Measurements from ENCODE around the gene GLP2R. TPM values are rescaled to one million over a fixed set of nuclear protein-coding genes. Genes with fewer than 3 reads are reported as not detected.

GLP2R gene, protein sequence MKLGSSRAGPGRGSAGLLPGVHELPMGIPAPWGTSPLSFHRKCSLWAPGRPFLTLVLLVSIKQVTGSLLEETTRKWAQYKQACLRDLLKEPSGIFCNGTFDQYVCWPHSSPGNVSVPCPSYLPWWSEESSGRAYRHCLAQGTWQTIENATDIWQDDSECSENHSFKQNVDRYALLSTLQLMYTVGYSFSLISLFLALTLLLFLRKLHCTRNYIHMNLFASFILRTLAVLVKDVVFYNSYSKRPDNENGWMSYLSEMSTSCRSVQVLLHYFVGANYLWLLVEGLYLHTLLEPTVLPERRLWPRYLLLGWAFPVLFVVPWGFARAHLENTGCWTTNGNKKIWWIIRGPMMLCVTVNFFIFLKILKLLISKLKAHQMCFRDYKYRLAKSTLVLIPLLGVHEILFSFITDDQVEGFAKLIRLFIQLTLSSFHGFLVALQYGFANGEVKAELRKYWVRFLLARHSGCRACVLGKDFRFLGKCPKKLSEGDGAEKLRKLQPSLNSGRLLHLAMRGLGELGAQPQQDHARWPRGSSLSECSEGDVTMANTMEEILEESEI
- total RNA-seq (2014; rRNA removed; shearing (Covaris generic)), result not detected in 2 replicates
- not detected in 2 replicates for total RNA-seq (2022)
- not detected for Bru-seq, nascent RNA
- BruChase-seq, experiment 1, labeled RNA remaining after a 6-hour chase, result percentile 6 among the genes with signal in this experiment
- percentile 1 among the genes with signal in this experiment for BruChase-seq, experiment 2, labeled RNA remaining after a 2-hour chase
- long read RNA-seq, result 0 reads

DNA sequence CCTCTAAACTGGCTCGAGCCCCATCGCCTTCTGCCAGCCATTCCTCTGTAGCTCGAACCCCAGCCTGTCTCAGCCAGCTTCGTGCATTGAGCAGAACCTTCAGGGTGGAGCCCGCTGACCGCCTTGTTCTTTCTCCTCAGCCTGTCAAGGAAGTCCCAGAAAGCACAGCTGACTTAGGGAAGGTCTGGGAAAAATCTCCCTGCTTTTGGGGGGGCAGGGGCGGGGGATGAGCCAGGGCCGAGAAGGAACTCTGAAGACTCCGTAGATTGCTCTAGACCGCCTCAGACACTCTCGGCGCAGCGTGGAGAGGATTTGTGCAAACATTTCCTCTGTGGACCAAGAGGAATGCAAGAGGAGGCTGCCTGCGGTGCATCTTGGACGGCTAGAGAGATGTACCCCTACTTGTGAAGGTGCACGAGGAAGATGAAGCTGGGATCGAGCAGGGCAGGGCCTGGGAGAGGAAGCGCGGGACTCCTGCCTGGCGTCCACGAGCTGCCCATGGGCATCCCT lies at the start of gene GLP2R:
Gene GLP2R, plus strand, starts transcription at position 284 of the 510 bp plus-strand sequence. Its CDS starts 140 bp downstream, at position 424.
- no TSS peak for BruUV-seq (replicated peaks)
- no peak within 1 kb of the TSS for H3K4me2 ChIP-seq (ENCODE audit: low read length)

GRCh38 chr17:9776911-9777310 lies 48.8 kb upstream of the GLP2R start:
- Histone ChIP-seq H3K36me3 (ENCODE audit: insufficient read depth, low read length) (no peaks in the 10 kb centered on the region), H3K4me3 (ENCODE audit: low read depth, low read length, poor library complexity, severe bottlenecking) (no peak overlapping the region), H4K20me1 (ENCODE audit: insufficient read depth, low read length) (no peaks in the 10 kb centered on the region), H3K9me2 (ENCODE audit: insufficient read depth, low read length) (no peaks in the 10 kb centered on the region), H3K79me2 (ENCODE audit: insufficient read depth, low read depth, low read length) (no peaks in the 10 kb centered on the region), H3K4me1 (ENCODE audit: insufficient read depth, low read length, poor library complexity, severe bottlenecking) (no peaks in the 10 kb centered on the region), H2AFZ (ENCODE audit: low read length) (no peak overlapping the region), H3K9me3 (ENCODE audit: low read length) (no peaks in the 10 kb centered on the region), H3K27ac (ENCODE audit: low read depth, low read length, poor library complexity, severe bottlenecking) (no peak overlapping the region), H3K4me2 (ENCODE audit: low read length) (no peak overlapping the region)
- POLR2A ChIA-PET, result no interaction called here
- no TSS peak for BruUV-seq (replicated peaks)
- no peak for TF ChIP-seq CTCF (conservative IDR thresholded peaks at IDR 0.05; ENCODE audit: low read length)
- DNase-seq (ENCODE audit: low spot score), result no peak
- CTCF ChIA-PET (ENCODE audit: unreplicated experiment), result no interaction called here
- intact Hi-C loops (cut with micrococcal nuclease; ENCODE audit: unreplicated experiment), result no loop called here

More for the DNA sequence above, at the start of gene GLP2R:
- POLR2A ChIA-PET, result no interaction called here
- no peak within 1 kb of the TSS for H3K4me3 ChIP-seq (ENCODE audit: low read depth, low read length, poor library complexity, severe bottlenecking)
- H3K36me3 ChIP-seq (ENCODE audit: insufficient read depth, low read length), result no peaks in the 10 kb centered on the region
- no peaks in the 10 kb centered on the region for H3K4me1 ChIP-seq (ENCODE audit: insufficient read depth, low read length, poor library complexity, severe bottlenecking)
- intact Hi-C loops (cut with micrococcal nuclease; ENCODE audit: unreplicated experiment), result no loop called here
- H2AFZ ChIP-seq (ENCODE audit: low read length), result no peak within 1 kb of the TSS
- H3K9me3 ChIP-seq (ENCODE audit: low read length), result no peaks in the 10 kb centered on the region
- no peak for TF ChIP-seq CTCF (conservative IDR thresholded peaks at IDR 0.05; ENCODE audit: low read length)
- no peak for TF ChIP-seq EZH2phosphoT487 (IDR thresholded peaks at IDR 0.05; ENCODE audit: borderline replicate concordance, low read depth, low read length)
- H3K79me2 ChIP-seq (ENCODE audit: insufficient read depth, low read depth, low read length), result no peaks in the 10 kb centered on the region
- CTCF ChIA-PET (ENCODE audit: unreplicated experiment), result no interaction called here
- H3K27ac ChIP-seq (ENCODE audit: low read depth, low read length, poor library complexity, severe bottlenecking), result no peak within 1 kb of the TSS
- H4K20me1 ChIP-seq (ENCODE audit: insufficient read depth, low read length), result no peaks in the 10 kb centered on the region
- no peaks in the 10 kb centered on the region for H3K9me2 ChIP-seq (ENCODE audit: insufficient read depth, low read length)
- no peak for DNase-seq (ENCODE audit: low spot score)
